ENCODE measurements around the gene FLNB. TPM values are rescaled to one million over a fixed set of nuclear protein-coding genes. Genes with fewer than 3 reads are reported as not detected.

Gene FLNB
- total and polyA plus RNA-seq, 2 of the 13 experiments (the other 11 are each of a cell fraction or from before 2014, with no cell fraction given), result 106 to 130 TPM

- peak; percentile 33; the same call in 1 of the 2 replicates for TF ChIP-seq ZNF891 (CRISPR knock-in tag; IDR thresholded peaks at IDR 0.05)
- no peak for TF ChIP-seq PLRG1 (conservative IDR thresholded peaks at IDR 0.05)
- TF ChIP-seq HOMEZ (CRISPR knock-in tag; IDR thresholded peaks at IDR 0.05; ENCODE audit: low read depth), result no peak
- peak; percentile 11; the same call in 1 of the 2 replicates for TF ChIP-seq ETV5 (CRISPR knock-in tag; IDR thresholded peaks at IDR 0.05; ENCODE audit: borderline replicate concordance)
- peak; percentile 86 for TF ChIP-seq NR2F2 (IDR thresholded peaks at IDR 0.05; ENCODE audit: borderline replicate concordance, low read depth)
- TF ChIP-seq ZNF546 (CRISPR knock-in tag; conservative IDR thresholded peaks at IDR 0.05), result no peak
- 0 out of 2 replicates have a peak, but pooled peaks have one; percentile 10 for TF ChIP-seq ARNT2 (CRISPR knock-in tag; IDR thresholded peaks at IDR 0.05; ENCODE audit: low read depth)
- no peak for TF ChIP-seq IKZF1 (IDR thresholded peaks at IDR 0.05)
- TF ChIP-seq BCL6 (CRISPR knock-in tag; IDR thresholded peaks at IDR 0.05), result peak; percentile 62; the same call in 1 of the 2 replicates
- peak; percentile 63; the same call in 1 of the 2 replicates for TF ChIP-seq MTA1 (CRISPR knock-in tag; IDR thresholded peaks at IDR 0.05; ENCODE audit: borderline replicate concordance)
- no peak for TF ChIP-seq HNRNPH1 (optimal IDR thresholded peaks at IDR 0.05; ENCODE audit: low read depth, low read length)
- peak; percentile 39; the same call in 1 of the 2 replicates for TF ChIP-seq ZFX (CRISPR knock-in tag; IDR thresholded peaks at IDR 0.05; ENCODE audit: low read depth)
- 0 out of 2 replicates have a peak, but pooled peaks have one; percentile 35 for TF ChIP-seq ZNF354B (CRISPR knock-in tag; IDR thresholded peaks at IDR 0.05)
- TF ChIP-seq TBX3 (IDR thresholded peaks at IDR 0.05; ENCODE audit: borderline replicate concordance), result no peak
- TF ChIP-seq SALL1 (CRISPR knock-in tag; IDR thresholded peaks at IDR 0.05), result peak; percentile 44; the same call in 1 of the 2 replicates
- TF ChIP-seq GABPA (IDR thresholded peaks at IDR 0.05; ENCODE audit: low read depth, low read length), result no peak
- TF ChIP-seq GABPA (CRISPR knock-in tag; IDR thresholded peaks at IDR 0.05; ENCODE audit: low read depth), result peak; percentile 6; the same call in 1 of the 2 replicates
- no peak for TF ChIP-seq TP53 (CRISPR knock-in tag; conservative IDR thresholded peaks at IDR 0.05)
- no peak for TF ChIP-seq JUND (CRISPR knock-in tag; IDR thresholded peaks at IDR 0.05)
- peak; percentile 80 for TF ChIP-seq NR2F6 (IDR thresholded peaks at IDR 0.05)
- peak; percentile 72 for TF ChIP-seq NR2F6 (CRISPR knock-in tag; IDR thresholded peaks at IDR 0.05)
- no peak for TF ChIP-seq SALL2 (CRISPR knock-in tag; IDR thresholded peaks at IDR 0.05)
- TF ChIP-seq ARID5B (CRISPR knock-in tag; IDR thresholded peaks at IDR 0.05), result no peak
- TF ChIP-seq ZFP62 (CRISPR knock-in tag; IDR thresholded peaks at IDR 0.05), result no peak
- TF ChIP-seq ZNF543 (CRISPR knock-in tag; IDR thresholded peaks at IDR 0.05), result no peak
- TF ChIP-seq YEATS4 (CRISPR knock-in tag; IDR thresholded peaks at IDR 0.05; ENCODE audit: borderline replicate concordance), result no peak
- no peak for TF ChIP-seq ZNF709 (CRISPR knock-in tag; IDR thresholded peaks at IDR 0.05)
- TF ChIP-seq ZNF841 (CRISPR knock-in tag; IDR thresholded peaks at IDR 0.05; ENCODE audit: borderline replicate concordance), result no peak
These were observed 164.9 kb downstream of the FLNB start (continued) for GRCh38 chr3:58173029-58173668.
